Prostate gland (tissue), 2 donors: ENCODE data around the gene EPC2.

Source experiments
- CTCF ChIP-seq, 4 experiments: fragments of 200-600 bp in 2 of 4; fragments of 450-650 bp in 2 of 4; sonication (generic) in 2 of 4; IDR thresholded peaks; 1 replicate in 3 of 4; 2 replicates in 1 of 4; pipeline ENCODE4 v1.5.1; 2016 to 2019; ENCODE audit warnings: antibody characterized with exemption in 4 of 4, mild to moderate bottlenecking in 2 of 4, moderate library complexity in 2 of 4
- POLR2A ChIP-seq: fragments of 450-650 bp; IDR thresholded peaks from one replicate; pipeline ENCODE4 v1.6.1; 2016; ENCODE audit warnings: antibody characterized with exemption, mild to moderate bottlenecking

- TF ChIP-seq CTCF (IDR thresholded peaks at IDR 0.05) (no peak), POLR2A (no peak)
Measured at GRCh38 chr2:148627224-148627623, 17.3 kb upstream of the EPC2 start.
